ENCODE measurements around the gene VASH1.
A peak's percentile ranks its signal among the peaks of the same experiment; 100 is the strongest.

Gene VASH1

DNA sequence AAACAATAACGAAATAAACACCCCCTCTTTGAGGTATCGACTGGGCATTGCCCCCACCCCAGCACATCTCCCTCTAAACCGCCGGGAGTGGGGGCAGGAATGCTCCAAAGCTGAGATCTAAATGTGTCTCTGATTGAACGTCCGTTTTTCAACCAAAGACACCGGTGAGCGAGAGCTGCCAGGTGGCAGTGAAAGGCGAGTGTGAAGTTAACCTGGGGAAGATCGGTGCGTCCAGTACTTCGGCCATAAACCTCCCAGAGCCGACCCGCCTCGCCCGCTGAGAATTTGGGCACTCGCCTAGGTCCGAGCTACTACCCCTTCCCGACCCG, 50.8 kb downstream of the VASH1 start:
- TF ChIP-seq, protein P1, sequence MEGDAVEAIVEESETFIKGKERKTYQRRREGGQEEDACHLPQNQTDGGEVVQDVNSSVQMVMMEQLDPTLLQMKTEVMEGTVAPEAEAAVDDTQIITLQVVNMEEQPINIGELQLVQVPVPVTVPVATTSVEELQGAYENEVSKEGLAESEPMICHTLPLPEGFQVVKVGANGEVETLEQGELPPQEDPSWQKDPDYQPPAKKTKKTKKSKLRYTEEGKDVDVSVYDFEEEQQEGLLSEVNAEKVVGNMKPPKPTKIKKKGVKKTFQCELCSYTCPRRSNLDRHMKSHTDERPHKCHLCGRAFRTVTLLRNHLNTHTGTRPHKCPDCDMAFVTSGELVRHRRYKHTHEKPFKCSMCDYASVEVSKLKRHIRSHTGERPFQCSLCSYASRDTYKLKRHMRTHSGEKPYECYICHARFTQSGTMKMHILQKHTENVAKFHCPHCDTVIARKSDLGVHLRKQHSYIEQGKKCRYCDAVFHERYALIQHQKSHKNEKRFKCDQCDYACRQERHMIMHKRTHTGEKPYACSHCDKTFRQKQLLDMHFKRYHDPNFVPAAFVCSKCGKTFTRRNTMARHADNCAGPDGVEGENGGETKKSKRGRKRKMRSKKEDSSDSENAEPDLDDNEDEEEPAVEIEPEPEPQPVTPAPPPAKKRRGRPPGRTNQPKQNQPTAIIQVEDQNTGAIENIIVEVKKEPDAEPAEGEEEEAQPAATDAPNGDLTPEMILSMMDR (IDR thresholded peaks at IDR 0.05): no peak
- Histone ChIP-seq H3K4me3 (ENCODE audit: low read depth, low read length) (peak overlapping the region; percentile 86), H3K4me1 (peaks cover 7% of the 10 kb centered on the region), H3K27me3 (ENCODE audit: control insufficient read depth, insufficient read depth, low read length) (no peaks in the 10 kb centered on the region), H3K36me3 (ENCODE audit: control insufficient read depth, insufficient read depth, low read length) (no peaks in the 10 kb centered on the region), H3K4me2 (ENCODE audit: low read length) (peak overlapping the region; percentile 94), H2AFZ (peak overlapping the region; percentile 99), H3K79me2 (peaks cover 14% of the 10 kb centered on the region), H3K9me3 (ENCODE audit: control insufficient read depth, low read length) (no peaks in the 10 kb centered on the region), H3K9ac (peak overlapping the region; percentile 49), H3K27ac (peak overlapping the region; percentile 82)

DNA sequence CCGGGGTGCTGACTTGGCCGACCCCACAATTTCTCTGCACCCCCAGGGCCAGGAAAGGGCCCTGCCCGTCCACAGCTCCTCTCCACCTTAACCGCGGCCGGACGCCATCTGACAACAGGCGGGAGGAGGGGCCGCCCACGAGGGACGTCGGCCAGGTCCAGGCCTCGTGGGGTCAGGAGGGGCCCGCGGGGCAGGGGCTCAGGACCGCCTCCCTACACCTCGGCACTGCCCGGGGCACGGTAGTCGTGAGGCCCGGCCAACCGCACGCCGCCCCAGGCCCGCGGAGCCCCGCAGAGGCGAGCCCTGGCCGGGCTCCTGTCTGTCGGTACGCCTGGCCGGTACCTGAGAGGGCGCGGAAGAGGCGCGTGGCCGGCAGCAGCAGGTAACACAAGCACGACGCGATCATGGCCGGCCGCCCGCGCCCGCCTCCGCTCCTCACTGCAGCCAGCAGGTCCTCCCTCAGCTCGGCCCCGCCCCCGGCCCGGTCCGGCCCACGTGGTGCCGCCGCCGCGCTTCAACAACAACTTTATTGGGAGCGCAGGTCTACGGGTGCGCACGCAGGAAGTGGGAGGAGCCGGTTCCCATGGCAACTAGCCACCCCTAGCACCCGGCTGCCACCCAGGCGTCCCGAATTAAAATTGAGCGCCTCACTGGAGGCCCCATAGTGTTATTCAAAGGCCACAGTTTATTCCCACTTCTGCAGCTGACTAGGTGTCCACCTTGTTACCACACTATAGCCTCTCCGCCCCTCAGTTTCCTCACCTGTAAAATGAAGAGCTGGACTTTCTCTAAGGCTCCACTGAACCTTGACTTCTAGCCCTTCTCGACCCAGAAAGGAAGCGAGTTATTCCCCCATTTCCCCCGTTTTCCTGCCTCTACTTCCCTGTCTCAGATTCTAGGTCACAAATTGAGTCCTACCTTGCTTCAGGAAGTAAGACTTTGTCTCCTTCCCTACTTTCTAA, 51.4 kb downstream of the VASH1 start, which contains the start of gene ANGEL1:
Gene ANGEL1, minus strand, starts transcription at position 461 of the 962 bp plus-strand sequence. Its CDS starts 55 bp downstream, at position 406.
- Histone ChIP-seq H3K4me3 (ENCODE audit: low read depth, low read length) (peak within 1 kb of the TSS; percentile 86), H3K79me2 (peaks cover 10% of the 10 kb centered on the region), H3K4me1 (peaks cover 7% of the 10 kb centered on the region), H3K36me3 (ENCODE audit: control insufficient read depth, insufficient read depth, low read length) (no peaks in the 10 kb centered on the region), H3K9me3 (ENCODE audit: control insufficient read depth, low read length) (no peaks in the 10 kb centered on the region), H3K4me2 (ENCODE audit: low read length) (peak within 1 kb of the TSS; percentile 94), H2AFZ (peak within 1 kb of the TSS; percentile 99), H3K27me3 (ENCODE audit: control insufficient read depth, insufficient read depth, low read length) (no peaks in the 10 kb centered on the region), H3K27ac (peak within 1 kb of the TSS; percentile 82), H3K9ac (peak within 1 kb of the TSS; percentile 49)
- TF ChIP-seq, protein P1 (IDR thresholded peaks at IDR 0.05): no peak

DNA sequence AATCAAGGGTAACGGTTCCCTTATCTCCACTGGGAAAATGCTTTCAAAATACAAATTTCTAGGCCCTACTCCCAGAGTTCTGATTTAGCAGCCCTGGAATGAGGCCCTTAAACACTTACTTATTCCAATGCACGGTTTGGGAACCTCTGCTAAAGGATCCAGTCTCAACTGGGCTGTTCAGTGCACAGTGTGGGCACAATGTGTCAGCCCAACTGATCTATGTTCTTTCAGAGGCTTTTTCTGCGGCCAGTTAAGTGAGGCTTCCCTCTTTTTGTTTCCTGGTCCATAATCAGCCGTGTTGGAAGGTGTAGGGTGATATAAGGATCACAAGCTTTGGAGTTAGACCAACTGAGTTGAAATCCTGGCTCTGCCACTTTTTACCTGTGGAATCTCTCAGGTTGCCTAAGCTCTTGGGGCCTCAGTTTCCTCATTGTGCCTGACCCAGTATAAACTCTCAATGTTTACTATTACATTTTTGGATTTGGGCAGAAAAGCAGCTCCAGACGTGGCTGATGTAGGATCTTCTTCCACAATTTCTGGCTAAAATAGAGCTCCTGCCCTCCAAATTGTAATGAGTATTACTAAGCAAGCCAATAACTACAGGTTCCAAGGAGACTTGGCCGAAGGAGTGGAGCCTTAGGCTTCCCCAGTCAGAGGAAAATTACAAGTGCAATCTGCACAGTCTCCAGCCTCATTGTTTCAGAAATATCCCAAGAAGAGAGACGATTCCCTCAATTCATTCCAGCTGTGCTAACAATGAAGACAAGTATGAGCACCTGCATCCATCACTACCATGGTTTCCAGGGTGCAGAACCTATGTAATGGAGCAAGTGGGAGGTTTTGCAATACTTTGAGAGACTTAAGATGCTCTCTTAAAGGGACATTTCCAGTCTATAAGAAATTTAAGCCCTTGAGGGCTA, 53.7 kb downstream of the VASH1 start:
- Histone ChIP-seq H3K9me3 (ENCODE audit: control insufficient read depth, low read length) (no peaks in the 10 kb centered on the region), H3K4me2 (ENCODE audit: low read length) (no peak overlapping the region)
- TF ChIP-seq, protein P1 (IDR thresholded peaks at IDR 0.05): no peak

DNA sequence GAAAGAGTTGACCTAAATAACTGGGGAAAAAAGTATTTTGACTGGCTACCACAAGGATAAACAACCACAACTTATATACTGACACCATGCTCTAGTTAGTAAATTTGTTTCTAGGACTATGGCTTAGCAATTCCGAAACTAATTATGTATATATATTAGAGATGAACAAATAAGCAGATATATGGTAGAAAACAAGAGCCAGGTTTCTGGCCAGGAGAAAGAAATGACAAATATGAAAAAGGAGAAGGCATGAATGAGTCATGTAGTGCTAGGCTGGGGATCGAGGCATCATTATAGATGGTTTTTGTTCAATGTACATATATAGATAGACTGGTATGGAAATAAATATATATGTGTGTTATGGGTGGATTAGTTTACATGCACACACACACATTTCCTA, 59.4 kb downstream of the VASH1 start:
- H3K4me1 ChIP-seq: no peaks in the 10 kb centered on the region
- H3K79me2 ChIP-seq: no peaks in the 10 kb centered on the region
- no peaks in the 10 kb centered on the region for H3K9me3 ChIP-seq (ENCODE audit: control insufficient read depth, low read length)
- no peak overlapping the region for H2AFZ ChIP-seq
- H3K27ac ChIP-seq: no peak overlapping the region
- no peak overlapping the region for H3K4me2 ChIP-seq (ENCODE audit: low read length)
- no peak overlapping the region for H3K9ac ChIP-seq
- no peak overlapping the region for H3K4me3 ChIP-seq (ENCODE audit: low read depth, low read length)
- TF ChIP-seq, protein P1 (IDR thresholded peaks at IDR 0.05): no peak
- H3K36me3 ChIP-seq (ENCODE audit: control insufficient read depth, insufficient read depth, low read length): no peaks in the 10 kb centered on the region
- no peaks in the 10 kb centered on the region for H3K27me3 ChIP-seq (ENCODE audit: control insufficient read depth, insufficient read depth, low read length)

More for the DNA sequence above, 53.7 kb downstream of the VASH1 start:
- Histone ChIP-seq H3K36me3 (ENCODE audit: control insufficient read depth, insufficient read depth, low read length) (no peaks in the 10 kb centered on the region), H3K27me3 (ENCODE audit: control insufficient read depth, insufficient read depth, low read length) (no peaks in the 10 kb centered on the region), H3K79me2 (no peaks in the 10 kb centered on the region), H2AFZ (peak overlapping the region; percentile 45), H3K9ac (no peak overlapping the region), H3K4me1 (peaks cover 7% of the 10 kb centered on the region), H3K4me3 (ENCODE audit: low read depth, low read length) (no peak overlapping the region), H3K27ac (no peak overlapping the region)

All from parathyroid adenoma (tissue), 2 donors.